ENCODE measurements around the gene KCNQ5.

DNA sequence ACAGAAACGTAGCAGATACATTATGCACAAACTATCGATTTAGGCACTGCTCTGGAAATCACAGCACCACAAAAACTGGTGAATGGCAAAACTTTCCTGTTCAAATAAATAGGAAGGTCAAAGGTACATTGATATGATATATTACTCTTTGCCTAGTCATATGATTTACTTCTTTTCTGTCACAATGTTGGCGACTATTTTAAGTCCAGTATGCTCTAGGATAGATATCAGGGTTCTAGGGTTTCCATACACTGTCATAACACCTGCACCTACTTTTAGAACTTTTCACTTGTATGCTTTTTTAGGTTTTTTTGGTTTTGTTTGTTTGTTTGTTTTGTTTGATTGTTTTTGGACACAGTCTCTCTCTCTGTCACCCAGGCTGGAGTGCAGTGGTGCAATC is 578.4 kb downstream of the KCNQ5 start:
- TF ChIP-seq, protein P1, sequence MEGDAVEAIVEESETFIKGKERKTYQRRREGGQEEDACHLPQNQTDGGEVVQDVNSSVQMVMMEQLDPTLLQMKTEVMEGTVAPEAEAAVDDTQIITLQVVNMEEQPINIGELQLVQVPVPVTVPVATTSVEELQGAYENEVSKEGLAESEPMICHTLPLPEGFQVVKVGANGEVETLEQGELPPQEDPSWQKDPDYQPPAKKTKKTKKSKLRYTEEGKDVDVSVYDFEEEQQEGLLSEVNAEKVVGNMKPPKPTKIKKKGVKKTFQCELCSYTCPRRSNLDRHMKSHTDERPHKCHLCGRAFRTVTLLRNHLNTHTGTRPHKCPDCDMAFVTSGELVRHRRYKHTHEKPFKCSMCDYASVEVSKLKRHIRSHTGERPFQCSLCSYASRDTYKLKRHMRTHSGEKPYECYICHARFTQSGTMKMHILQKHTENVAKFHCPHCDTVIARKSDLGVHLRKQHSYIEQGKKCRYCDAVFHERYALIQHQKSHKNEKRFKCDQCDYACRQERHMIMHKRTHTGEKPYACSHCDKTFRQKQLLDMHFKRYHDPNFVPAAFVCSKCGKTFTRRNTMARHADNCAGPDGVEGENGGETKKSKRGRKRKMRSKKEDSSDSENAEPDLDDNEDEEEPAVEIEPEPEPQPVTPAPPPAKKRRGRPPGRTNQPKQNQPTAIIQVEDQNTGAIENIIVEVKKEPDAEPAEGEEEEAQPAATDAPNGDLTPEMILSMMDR (IDR thresholded peaks at IDR 0.05): no peak
- TF ChIP-seq POLR2A (IDR thresholded peaks at IDR 0.05) (no peak), POLR2AphosphoS5 (IDR thresholded peaks at IDR 0.05; ENCODE audit: insufficient read depth in 1 of 2, low read depth in 1 of 2) (no peak)

Measured in vagina (tissue), 2 donors.